ENCODE data around the gene DAD1.

The DAD1 gene

DNA sequence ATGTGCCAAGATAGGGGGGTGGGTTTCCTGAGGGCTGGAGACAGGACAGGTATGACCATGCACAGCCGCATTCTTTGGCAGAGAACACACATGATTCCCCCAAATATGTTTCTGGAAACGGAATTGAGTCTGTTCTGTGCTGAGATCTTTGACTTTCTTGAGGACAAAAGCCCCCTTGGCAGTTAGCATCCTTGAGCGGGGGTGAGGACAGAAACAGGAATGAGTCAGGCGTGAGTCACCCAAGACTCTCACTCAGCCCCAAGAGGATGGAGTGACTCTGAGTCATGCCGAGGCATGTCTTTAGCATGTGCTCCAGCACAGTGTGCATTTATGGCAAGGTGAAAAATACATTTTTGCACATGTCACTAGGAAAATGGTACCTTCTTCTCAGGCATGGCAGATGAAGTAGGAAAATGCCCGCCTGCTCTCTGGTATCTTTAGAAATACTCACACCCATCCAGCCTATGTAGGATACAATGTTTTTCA lies 52.1 kb downstream of the DAD1 start:
- peak; percentile 82 for DNase-seq (ENCODE audit: low read depth)

DNA sequence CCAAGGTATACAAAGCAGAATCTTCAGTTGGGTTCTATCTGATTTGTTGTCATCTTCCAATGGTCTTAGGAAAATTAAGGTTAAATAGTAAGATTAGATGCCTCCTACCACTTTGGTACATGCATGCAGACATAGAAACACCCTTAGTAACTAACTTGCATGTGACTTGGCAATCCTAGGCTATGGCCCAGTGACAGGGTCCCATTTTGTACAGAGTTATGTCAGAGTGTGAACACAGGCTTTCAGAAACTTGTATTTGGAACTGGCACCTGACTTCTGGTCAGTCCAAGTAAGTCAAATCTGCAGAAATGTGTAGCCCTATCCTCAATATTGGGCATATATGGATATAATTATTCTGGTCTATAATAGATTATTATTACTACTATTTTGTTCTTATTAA lies 53.1 kb downstream of the DAD1 start:
- no peak for DNase-seq (ENCODE audit: low read depth)

DNA sequence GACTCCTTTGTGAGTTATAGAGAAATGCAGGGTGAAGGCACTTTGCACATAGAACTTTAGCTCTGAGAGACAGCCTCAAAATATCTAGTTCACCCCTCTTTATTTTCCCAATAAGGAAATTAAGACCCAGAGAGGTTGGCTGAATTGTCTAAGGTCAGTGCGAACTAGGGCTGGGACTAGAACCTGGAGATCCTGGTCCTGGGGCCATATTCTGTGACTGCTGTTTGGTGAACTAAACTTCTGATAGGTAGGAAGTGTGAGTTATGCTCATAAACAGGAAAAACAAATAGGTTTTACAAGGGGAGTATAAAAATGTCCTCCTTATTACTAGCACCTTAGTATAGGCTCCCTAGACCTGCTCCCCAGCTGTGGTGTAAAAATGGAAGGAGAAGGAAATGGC lies 53.9 kb downstream of the DAD1 start:
- DNase-seq (ENCODE audit: low read depth) = no peak

DNA sequence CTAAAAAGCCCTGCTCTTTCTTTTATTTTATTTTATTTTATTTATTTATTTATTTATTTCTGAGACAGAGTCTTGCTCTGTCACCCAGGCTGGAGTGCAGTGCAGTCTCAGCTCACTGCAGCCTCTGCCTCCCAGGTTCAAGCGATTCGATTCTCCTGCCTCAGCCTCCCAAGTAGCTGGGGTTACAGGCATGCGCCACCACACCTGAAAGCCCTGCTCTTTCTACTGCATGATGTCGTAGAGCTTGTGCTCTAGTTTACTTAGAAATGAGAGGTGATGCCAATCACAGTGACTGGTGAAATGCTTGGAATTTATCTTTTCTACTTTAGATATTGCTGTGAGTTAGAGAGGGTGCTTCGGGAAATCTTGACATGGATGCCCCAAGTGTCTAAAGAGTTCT lies 54.5 kb downstream of the DAD1 start:
- no peak for DNase-seq (ENCODE audit: low read depth)

DNA sequence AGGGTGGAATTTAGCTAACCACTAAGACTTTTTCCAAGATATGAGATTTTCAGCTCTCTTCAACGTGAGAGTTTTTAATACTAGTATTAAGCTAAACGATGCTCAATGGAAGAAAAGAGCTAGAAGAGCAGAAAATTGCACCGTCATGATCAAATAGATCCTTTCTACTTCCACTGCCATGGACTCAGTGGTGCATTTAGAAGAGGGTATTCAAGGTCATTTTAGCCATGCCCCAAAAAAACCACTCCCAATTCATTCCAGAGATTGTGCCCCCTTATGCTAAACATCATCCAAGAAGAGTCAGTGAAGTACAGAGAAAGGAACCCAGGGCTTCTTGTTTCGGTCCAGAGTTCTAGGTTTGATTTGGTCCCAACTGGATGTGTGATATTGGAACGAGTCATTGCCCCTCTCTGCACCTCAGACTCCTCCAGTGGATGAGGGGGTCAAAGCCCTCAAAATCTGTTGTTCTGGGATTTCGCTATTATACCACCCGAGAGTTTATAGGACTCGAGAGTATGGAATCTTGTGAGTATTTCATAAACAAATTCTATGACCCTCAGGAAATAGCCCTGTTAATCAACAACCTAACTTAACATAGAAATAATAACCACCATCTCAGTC lies 55.2 kb downstream of the DAD1 start:
- DNase-seq (ENCODE audit: low read depth) = no peak

DNA sequence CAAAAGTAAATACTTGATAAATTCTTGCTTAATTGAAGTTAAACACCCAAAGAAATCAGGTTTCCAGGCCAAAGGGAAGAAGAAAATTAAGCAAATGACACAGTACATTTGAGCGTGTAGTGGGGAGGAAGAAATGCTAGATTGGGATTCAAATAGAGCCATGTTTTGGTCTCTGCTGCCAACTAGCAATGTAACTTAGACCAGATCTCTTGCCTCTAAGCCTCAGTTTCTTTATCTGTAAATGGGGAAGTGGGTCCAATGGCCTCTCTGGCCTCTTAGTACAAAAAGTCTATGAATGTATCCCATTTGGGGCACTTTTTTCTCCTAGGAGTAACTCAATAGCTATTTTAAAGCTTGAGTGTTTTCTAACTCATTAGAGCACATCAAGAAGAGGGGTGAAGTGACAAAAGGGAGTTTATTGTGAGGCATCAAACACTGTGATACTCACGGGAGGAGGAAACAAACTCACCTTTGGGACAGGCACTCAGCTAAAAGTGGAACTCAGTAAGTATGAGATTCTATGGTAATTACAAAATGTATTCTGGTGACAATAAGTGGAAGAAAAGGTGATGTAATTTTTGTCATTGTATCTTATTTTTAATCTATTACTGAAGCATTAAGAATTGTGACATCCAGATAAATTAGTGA lies 55.8 kb downstream of the DAD1 start:
- DNase-seq (ENCODE audit: low read depth) = no peak

DNA sequence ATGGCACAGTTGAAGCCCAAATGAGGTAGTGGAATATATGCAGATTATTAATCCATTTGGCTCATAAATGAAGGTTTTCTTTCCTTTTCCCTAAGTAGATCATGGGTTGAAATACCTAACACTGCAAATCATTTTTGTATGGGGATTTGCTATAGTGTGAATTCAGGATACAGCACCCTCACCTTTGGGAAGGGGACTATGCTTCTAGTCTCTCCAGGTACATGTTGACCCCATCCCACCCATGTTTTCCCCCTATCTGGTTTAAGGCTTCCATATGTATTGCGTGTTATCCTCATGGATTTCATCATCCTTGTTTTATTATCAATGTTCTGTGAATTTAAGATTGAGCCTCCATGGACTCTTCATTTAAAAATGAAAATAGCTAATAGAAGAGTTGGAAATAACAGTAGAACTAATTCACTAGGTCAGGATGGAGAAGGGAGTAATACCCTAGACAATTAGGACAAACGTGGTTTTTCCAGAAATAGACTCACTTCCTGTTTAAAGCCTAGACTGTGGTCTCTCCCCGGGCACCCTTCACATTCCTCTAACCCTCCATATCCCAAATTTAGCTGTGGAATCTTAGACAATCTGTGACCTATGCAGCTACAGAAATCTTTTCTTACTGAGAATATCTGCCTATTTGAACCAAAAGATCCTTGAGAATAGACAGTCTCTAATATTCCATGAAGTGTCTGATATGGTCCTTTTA lies 56.5 kb downstream of the DAD1 start:
- no peak for DNase-seq (ENCODE audit: low read depth)

DNA sequence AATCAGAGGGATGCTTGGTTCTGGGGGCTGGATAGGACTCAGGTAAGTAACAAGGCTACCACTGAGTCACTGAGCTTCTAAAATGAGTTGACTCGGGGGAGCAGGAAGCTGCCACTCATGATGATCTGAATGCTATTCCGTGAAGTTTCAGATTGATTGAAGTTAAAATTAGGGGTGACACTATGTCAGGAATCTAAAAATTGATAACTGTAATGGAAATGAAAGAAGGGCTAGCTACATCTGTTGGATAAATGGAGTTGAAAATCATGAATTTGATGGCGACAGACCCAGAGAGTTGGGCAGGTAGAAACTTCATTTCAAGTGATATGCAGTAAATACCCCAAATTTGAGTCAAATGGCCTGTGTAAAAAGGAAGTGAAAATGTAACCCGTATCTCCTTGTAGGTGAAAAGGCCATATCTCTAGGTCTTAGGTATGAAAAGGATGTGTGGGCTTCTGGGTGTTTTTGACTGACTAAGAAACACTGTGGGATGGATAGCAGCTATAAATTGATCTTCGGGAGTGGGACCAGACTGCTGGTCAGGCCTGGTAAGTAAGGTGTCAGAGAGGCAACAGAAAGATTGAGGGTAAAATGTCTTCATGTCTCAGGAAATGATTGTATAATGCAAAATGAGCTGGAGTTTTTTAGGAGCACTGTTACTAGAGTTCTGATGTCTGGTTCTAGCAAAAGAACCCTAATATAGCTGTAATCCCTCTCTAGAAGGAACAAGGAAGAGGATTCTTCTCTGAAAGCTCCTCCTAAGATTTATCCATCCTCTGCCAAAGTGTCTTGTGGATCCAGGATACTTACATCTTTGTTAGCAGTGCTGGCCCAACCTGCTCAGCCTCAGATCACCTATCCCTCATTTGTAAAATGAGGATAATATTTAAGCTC lies 57.3 kb downstream of the DAD1 start:
- DNase-seq (ENCODE audit: low read depth) = no peak

DNA sequence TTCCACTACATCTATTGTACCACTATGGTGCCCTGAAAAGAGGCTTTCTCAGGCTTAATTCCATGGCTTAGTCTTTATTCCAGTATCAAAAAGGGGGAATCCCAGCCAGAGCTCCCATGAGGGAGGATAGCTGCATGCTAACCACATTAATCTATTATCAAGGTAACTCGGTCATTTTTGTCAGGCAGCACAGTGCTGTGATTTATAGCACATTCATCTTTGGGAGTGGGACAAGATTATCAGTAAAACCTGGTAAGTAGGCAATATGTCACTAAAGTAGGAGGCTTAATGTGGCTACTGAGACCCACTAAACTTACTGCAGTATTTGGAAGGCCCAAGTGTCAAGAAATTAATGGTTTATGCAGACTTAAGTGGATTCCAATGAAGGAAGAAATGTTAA lies 58.9 kb downstream of the DAD1 start:
- DNase-seq (ENCODE audit: low read depth) = no peak

DNA sequence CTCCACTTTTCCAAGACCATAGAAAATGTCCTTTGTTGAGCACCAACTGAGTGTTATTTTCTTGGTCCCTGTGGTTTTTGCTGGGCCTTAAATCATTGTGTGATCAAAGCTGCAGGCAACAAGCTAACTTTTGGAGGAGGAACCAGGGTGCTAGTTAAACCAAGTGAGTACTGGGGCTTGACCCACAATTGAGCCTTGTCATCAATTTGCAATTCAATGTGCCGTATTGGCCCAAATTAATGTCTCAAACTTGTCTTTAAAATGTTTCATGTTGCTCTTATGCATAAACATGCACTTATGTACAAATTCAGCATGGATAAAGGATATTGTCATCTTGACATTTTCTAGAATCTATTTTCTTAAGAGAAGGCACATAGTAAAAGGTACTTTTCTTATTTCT lies 62.3 kb downstream of the DAD1 start:
- no peak for DNase-seq (ENCODE audit: low read depth)

DNA sequence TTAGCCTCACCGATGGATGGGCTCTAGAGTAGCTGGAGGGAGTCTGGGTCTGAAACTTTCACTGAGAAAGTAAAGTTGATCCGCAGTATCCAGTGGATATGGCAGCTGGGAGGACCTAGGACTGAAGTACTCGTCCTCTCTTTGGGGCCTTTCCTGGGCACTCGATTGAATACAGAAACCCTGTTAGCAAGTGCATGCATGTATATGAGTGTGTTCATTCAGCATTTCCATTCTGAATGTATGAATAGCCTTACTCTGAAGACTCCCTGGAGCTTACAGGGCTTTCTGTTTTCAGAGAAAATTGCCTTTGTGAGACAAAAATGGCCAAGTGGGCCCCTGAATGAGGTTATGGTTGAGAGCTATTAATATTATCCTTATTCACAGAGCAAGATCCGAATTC lies 62.8 kb downstream of the DAD1 start:
- DNase-seq (ENCODE audit: low read depth) = no peak

DNA sequence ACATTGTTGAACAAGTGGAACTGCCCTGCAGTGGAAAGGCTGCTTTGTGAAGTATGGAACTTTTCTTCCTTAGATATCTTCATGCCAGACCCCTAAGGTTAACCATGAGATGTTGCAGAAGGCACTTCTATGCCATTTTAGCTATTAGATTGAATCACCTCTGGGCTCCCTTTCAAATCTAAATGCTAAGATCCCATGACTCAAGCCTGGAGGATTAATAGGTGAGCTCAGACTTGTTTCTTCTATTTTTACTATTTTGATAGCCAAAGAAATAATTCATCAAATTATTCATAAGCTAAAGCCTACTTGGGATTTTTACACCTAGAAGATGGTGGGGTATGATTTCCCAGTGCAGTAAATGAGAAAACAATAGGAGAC lies 64.3 kb downstream of the DAD1 start:
- no peak for DNase-seq (ENCODE audit: low read depth)

DNA sequence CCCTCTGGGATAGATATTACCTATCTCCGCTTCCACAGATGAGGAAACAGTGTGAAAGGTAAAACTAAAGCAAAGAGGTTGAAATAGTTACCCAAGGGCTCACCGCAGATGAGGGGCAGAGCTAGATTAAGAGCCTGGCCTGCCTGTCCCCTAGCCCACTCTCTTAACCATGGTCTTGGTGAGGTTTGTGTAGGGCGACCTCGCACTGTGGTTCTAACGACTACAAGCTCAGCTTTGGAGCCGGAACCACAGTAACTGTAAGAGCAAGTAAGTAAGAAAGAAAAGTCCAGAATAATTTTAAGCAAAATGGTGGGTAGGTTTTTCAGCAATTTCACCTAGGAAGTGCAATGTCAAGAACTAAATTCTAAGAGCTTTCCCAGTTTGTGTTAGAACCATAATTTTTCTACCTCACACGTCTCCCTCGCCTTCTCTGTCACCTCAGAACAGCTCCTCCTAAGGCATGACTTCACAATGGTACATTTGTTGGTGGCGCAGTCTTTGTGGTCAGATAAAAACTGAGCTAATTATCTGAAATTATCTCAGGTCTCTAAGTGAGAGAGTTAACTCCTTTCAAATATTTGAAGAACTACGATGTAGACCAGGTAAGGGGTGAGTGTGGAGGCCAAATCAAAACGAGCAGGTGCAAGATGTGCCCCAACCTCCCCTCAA lies 64.8 kb downstream of the DAD1 start:
- DNase-seq (ENCODE audit: low read depth) = no peak

DNA sequence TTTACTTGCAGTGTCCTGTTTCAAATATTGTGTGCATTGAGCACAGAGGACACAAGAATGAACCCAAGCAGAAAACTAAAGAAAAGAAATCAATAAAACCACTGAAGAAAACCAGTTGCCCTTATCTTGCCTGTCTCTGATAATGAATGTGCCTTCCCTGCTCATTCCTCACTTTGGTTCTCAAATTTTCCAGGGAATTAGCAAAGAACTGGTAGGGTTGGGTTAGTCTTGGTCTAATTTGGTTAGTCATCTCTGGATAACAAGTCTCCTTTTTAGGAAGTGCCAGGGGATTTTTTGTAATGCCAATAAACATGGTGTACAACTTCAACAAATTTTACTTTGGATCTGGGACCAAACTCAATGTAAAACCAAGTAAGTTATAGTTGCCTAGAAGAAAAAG lies 65.7 kb downstream of the DAD1 start:
- DNase-seq (ENCODE audit: low read depth) = no peak

DNA sequence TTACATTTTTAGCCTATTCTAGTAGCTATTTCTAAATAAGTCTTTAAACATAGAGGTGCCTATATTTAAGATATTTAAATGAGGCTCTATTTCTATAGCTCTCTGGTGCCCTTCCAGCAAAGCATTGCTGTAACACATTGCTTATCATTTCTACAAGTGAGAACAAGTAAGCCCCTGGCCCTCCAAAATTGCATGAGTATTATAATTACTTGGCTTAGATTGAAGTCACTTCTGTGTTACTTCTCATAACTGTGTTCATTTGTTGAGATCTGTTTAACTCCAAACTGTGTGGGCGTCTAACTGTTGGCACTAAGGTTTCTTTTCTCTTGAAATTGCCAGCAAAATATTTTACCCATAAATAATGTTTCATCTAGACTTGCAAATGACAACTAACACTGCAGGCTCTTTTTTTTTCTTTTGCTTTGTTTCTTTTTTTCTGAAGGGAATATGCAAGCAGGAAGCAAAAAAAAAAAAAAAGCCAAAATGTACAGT lies 66.5 kb downstream of the DAD1 start:
- DNase-seq (ENCODE audit: low read depth) = no peak

DNA sequence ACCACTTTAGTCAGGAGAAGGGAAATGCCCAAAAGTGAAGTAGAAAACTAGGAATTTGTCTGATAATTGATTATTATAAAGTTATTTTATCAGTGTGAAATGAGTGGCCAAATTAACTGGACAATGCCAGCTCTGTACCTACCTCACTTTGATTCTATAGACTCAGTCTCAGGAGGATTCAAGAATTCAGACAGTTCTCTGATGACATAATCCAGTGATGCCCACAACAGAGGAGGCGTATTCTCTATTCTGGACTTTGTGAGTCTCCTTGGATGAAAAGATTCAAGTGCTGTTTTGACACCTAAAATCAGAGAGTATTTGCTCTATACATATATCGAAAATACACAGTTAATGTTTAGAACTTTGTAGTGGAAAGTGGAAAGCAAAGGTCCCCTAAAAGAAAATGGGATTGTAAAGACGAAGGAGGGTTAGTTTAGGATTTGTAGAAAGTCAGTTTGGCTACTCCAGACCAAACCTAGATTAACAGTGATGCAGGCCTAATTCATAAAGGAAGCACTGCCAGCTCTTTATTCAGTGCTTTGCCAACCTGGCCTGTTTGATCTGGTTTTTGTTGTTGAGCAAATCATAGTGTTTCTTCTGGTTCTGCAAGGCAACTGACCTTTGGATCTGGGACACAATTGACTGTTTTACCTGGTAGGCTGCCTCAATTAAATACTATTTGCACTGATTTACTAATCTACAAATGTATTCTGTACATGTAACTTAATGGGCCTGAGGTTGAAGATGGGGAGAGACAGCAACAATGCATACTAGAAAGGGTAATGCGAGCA lies 67.4 kb downstream of the DAD1 start:
- no peak for DNase-seq (ENCODE audit: low read depth)

DNA sequence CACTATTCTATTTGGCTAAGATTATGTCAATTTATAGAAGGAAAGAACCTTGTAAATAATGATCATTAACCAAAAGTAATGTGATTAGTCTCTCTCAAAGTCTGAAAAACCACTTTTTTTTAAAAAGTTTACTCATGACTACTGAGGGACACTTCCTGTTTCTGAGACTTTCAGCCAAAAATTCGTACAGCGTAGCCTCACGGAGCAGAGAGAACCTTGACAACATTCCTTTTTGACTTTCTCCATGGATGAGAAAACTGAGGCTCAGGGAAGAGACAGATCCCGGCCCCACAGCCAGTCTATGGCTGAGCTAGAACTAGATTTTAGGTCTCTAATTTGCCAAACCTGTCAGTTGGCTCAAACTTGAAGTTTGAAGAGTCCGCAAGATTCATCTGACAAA lies 68.2 kb downstream of the DAD1 start:
- no peak for DNase-seq (ENCODE audit: low read depth)

DNA sequence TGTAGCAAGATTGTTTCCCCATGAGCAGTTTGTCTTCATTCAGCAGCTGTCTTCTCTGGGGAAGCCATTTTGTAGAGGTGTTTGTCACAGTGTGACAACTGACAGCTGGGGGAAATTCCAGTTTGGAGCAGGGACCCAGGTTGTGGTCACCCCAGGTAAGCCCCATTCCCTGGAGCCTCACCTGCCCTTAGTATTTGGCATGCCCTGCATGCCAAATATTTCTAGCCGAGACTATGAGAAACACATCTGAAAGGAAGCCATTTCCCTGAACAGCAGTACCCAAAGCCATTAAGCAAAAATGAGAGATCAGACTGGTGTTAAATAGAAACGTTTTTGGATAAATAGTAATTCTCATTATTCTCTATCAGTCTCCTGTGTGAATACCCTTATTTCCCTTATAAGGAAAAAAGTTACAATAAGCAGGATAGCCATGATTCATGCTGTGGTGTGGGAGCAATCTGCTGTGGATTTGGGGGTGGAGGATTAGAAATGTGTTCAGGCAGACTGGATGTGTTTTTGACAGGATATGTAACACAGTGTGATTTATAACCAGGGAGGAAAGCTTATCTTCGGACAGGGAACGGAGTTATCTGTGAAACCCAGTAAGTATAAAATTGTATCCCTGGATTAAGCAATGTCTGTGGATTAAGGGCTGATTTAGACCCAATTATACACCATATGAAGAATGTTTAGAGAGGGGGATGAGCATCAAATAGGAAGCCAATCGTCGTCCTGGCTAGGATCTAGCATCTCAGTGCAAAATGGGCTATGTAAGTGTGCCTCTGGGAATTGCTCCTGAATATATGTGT lies 68.9 kb downstream of the DAD1 start:
- DNase-seq (ENCODE audit: low read depth) = peak; percentile 12

DNA sequence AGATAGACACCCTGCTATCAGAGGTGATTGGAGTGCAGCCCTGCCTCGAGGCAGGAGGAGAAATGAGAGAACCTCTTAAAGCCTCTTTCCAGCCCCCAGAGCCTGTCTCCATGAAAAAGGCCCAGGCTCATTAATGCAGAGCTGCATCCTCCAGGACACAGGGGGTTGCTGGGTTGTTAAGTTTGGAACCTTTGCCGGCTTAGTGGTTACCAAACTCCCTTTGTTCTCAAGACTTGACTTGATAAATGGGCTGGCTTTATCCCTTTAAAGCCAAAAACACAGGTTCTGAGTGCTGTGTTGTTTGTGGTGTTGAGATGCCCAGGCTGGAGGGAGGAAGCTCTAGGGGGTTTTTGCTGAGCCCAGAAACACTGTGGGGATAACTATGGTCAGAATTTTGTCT lies 71.0 kb downstream of the DAD1 start:
- DNase-seq (ENCODE audit: low read depth) = no peak

DNA sequence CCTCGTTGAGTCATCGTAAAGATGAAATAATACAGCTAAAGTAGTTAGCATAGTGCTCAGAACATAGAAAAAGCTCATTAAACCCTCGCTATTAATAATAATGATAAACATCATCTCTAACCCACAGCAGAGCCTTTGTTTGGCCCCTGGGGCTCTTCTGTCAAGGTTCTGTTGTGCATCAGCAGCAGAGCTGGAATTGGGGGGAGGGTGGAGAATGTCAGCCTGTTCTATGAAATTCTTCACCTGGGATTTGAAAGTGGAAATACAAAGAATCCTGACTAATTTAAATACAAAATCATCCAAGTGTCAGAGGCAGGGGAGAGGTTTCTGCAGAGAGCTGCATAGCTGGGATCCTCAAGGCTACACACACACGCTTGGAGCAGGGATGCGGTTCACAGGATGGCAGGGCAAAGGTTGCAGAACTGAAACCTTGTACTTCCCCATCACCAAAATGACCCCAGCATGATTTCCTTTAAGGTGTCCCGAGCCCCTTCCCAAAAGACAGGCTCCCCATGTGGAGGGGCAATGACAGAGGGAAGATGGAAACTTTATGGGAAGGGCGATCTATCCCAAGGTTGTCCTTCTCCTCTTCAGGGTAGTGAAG lies 71.8 kb downstream of the DAD1 start:
- DNase-seq (ENCODE audit: low read depth) = no peak

All from fibroblast of the conjunctiva (primary cell).